ENCODE data around the gene ADPRM. TPM values are rescaled to one million over a fixed set of nuclear protein-coding genes. Genes with fewer than 3 reads are reported as not detected.

ADPRM gene
- total and polyA plus RNA-seq, 2 donors (not counting 3 experiments of a cell fraction or from before 2014, with no cell fraction given): 7.4 to 7.6 TPM

GRCh38 chr17:10745231-10745630, 47.8 kb downstream of the ADPRM start:
- FAIRE-seq (no peak), DNase-seq (ENCODE audit: low read depth, low spot score) (no peak)
- Histone ChIP-seq H2AFZ (ENCODE audit: low read depth, low read length) (no peak overlapping the region), H3K9me1 (replicated peaks; ENCODE audit: control insufficient read depth, extremely low read depth, insufficient read depth, low read length) (no peaks in the 10 kb centered on the region), H3K4me2 (ENCODE audit: insufficient read depth, low read length) (no peak overlapping the region), H3K4me3 (replicated peaks in 1 of 3; ENCODE audit: insufficient read depth in 1 of 3, low read depth in 1 of 3, low read length in 3 of 3) (no peak overlapping the region), H4K20me1 (replicated peaks; ENCODE audit: control insufficient read depth, extremely low read depth, insufficient read depth, low read length) (no peaks in the 10 kb centered on the region), H3K4me1 (ENCODE audit: control insufficient read depth, extremely low read depth, insufficient read depth, low read length) (no peaks in the 10 kb centered on the region), H3K79me2 (ENCODE audit: control insufficient read depth, insufficient read depth, low read length) (no peaks in the 10 kb centered on the region), H3K27ac (ENCODE audit: insufficient read depth, low read depth, low read length) (no peak overlapping the region), H3K9me3 (replicated peaks; ENCODE audit: control insufficient read depth, insufficient read depth, low read length) (no peaks in the 10 kb centered on the region), H3K36me3 (ENCODE audit: control insufficient read depth in 2 of 2, extremely low read depth in 1 of 2, insufficient read depth in 2 of 2, low read length in 2 of 2) (no peaks in the 10 kb centered on the region), H3K27me3 (ENCODE audit: control insufficient read depth in 2 of 2, insufficient read depth in 2 of 2, low read length in 2 of 2) (no peaks in the 10 kb centered on the region), H3K9ac (replicated peaks; ENCODE audit: extremely low read depth, insufficient read depth, low read length) (no peak overlapping the region)
- POLR2A ChIA-PET: interaction anchor here (0.7 kb wide), 1 partner anchor 420 kb away, joined by 3 read pairs; no protein-coding TSS in a partner anchor
- BruUV-seq (replicated peaks): no TSS peak
- CTCF ChIA-PET: no interaction called here
- dilution Hi-C loops (cut with MboI; ENCODE audit: extremely low pct_ligation_motif_present, low sequenced_read_pairs): no loop called here
- no peak for TF ChIP-seq JUN (IDR thresholded peaks at IDR 0.05; ENCODE audit: borderline replicate concordance, insufficient read depth, insufficient read length, low read depth)
- no peak for TF ChIP-seq MYC (IDR thresholded peaks at IDR 0.05; ENCODE audit: low read depth, low read length)
- intact Hi-C loops (cut with micrococcal nuclease): no loop called here

- no peak overlapping the region for H3K4me2 ChIP-seq (ENCODE audit: insufficient read depth, low read length)
- ChIA-PET POLR2A (no interaction called here), CTCF (interaction anchor here (1.2 to 3.1 kb wide), 2 partner anchors 12 to 102 kb away, joined by 4 to 19 read pairs; no protein-coding TSS in a partner anchor)
- H3K4me1 ChIP-seq (ENCODE audit: control insufficient read depth, extremely low read depth, insufficient read depth, low read length): no peaks in the 10 kb centered on the region
- H2AFZ ChIP-seq (ENCODE audit: low read depth, low read length): no peak overlapping the region
- H3K27ac ChIP-seq (ENCODE audit: insufficient read depth, low read depth, low read length): no peak overlapping the region
- BruUV-seq (replicated peaks): no TSS peak
- no peak overlapping the region for H3K4me3 ChIP-seq (replicated peaks in 1 of 3; ENCODE audit: insufficient read depth in 1 of 3, low read depth in 1 of 3, low read length in 3 of 3)
- intact Hi-C loops (cut with micrococcal nuclease) (no loop called here), dilution Hi-C loops (cut with MboI; ENCODE audit: extremely low pct_ligation_motif_present, low sequenced_read_pairs) (no loop called here)
- no peak overlapping the region for H3K9ac ChIP-seq (replicated peaks; ENCODE audit: extremely low read depth, insufficient read depth, low read length)
- H3K79me2 ChIP-seq (ENCODE audit: control insufficient read depth, insufficient read depth, low read length): no peaks in the 10 kb centered on the region
- no peak for DNase-seq (ENCODE audit: low read depth, low spot score)
- H4K20me1 ChIP-seq (replicated peaks; ENCODE audit: control insufficient read depth, extremely low read depth, insufficient read depth, low read length): no peaks in the 10 kb centered on the region
- no peaks in the 10 kb centered on the region for H3K9me1 ChIP-seq (replicated peaks; ENCODE audit: control insufficient read depth, extremely low read depth, insufficient read depth, low read length)
- H3K27me3 ChIP-seq (ENCODE audit: control insufficient read depth in 2 of 2, insufficient read depth in 2 of 2, low read length in 2 of 2): no peaks in the 10 kb centered on the region
- no peaks in the 10 kb centered on the region for H3K9me3 ChIP-seq (replicated peaks; ENCODE audit: control insufficient read depth, insufficient read depth, low read length)
- TF ChIP-seq EZH2 (IDR thresholded peaks at IDR 0.05; ENCODE audit: borderline replicate concordance, low read depth, low read length, severe bottlenecking) (no peak), FOS (IDR thresholded peaks at IDR 0.05; ENCODE audit: borderline replicate concordance, insufficient read depth, low read length) (no peak), CTCF (IDR thresholded peaks at IDR 0.05; ENCODE audit: extremely low read depth in 1 of 2, insufficient read depth in 1 of 2, low read depth in 1 of 2, low read length in 2 of 2) (no peak), POLR2A (IDR thresholded peaks at IDR 0.05; ENCODE audit: low read depth, low read length) (no peak), POLR2AphosphoS5 (IDR thresholded peaks at IDR 0.05; ENCODE audit: insufficient read depth, low read depth, low read length) (no peak), JUN (IDR thresholded peaks at IDR 0.05; ENCODE audit: borderline replicate concordance, insufficient read depth, insufficient read length, low read depth) (no peak), MAX (IDR thresholded peaks at IDR 0.05; ENCODE audit: insufficient read depth, insufficient read length) (no peak), MYC (IDR thresholded peaks at IDR 0.05; ENCODE audit: low read depth, low read length) (no peak), GATA2 (IDR thresholded peaks at IDR 0.05; ENCODE audit: insufficient read depth, insufficient read length, low read depth, low read length) (no peak)
- FAIRE-seq: no peak
- H3K36me3 ChIP-seq (ENCODE audit: control insufficient read depth in 2 of 2, extremely low read depth in 1 of 2, insufficient read depth in 2 of 2, low read length in 2 of 2): no peaks in the 10 kb centered on the region
Measured at GRCh38 chr17:10748531-10749181, 51.3 kb downstream of the ADPRM start.

Measured in endothelial cell of umbilical vein (primary cell).